Dedifferentiated amniotic fluid mesenchymal stem cell (primary cell): ENCODE results near the gene SMCHD1.
A peak's percentile ranks its signal among the peaks of the same experiment; 100 is the strongest.
"Not testable (repeated sequence)": the region's sequence is repeated elsewhere in the genome, so short reads cannot be mapped to it uniquely, and the experiment has no call there.

Experiments used
- DNase-seq: peaks from one replicate; pipeline ENCODE4 v3.0.0-alpha.2; 2016; ENCODE audit errors: extremely low spot score

SMCHD1 gene

GRCh38 chr18:2657788-2658458, 2.4 kb downstream of the SMCHD1 start:
- DNase-seq = peak; percentile 86

DNA sequence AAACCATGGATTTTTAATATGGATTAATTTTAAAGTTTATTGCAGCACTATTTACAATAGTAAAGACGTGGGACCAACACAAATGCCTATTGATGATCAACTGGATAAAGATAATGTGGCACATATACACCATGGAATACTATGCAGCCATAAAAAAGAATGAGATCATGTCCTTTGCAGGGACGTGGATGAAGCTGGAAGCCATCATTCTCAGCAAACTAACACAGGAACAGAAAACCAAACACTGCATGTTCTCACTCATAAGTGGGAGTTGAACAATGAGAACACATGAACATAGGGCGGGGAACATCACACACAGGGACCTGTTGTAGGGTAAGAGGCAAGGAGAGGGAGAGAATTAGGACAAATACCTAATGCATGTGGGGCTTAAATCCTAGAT, 5.3 kb downstream of the SMCHD1 start:
- DNase-seq = not testable (repeated sequence)

DNA sequence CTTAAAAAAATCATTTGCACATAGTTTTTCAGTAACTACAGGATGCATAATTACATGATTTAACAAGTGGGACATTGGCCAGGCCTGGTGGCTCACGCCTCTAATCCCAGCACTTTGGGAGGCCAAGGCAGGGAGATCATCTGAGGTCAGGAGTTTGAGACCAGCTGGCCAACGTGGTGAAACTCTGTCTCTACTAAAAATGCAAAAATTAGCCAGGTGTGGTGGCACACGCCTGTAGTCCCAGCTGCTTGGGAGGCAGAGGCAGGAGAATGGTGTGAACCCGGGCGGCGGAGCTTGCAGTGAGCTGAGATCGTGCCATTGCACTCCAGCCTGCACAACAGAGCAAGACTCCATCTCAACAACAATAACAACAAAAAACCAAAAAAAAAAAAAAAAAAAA, 6.8 kb downstream of the SMCHD1 start:
- DNase-seq = not testable (repeated sequence)

DNA sequence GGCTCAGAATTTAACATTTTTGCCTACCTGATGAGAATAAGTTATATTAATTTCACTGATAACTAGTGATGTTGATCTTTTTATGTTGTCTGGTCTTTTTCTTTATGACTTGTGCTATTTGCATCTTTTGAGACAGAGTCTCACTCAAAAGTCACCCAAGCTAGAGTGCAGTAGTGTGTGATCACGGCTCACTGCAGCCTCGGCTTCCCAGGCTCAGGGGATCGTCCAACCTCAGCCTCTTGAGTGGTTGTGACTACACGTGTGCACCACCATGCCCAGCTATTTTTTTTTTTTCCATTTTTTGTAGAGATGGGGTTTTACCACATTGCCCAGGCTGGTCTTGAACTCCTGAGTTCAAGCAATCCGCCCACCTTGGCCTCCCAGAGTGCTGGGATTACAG, 7.5 kb downstream of the SMCHD1 start:
- DNase-seq = no peak

- DNase-seq = no peak
Measured at GRCh38 chr18:2672410-2672809, 16.9 kb downstream of the SMCHD1 start.

DNA sequence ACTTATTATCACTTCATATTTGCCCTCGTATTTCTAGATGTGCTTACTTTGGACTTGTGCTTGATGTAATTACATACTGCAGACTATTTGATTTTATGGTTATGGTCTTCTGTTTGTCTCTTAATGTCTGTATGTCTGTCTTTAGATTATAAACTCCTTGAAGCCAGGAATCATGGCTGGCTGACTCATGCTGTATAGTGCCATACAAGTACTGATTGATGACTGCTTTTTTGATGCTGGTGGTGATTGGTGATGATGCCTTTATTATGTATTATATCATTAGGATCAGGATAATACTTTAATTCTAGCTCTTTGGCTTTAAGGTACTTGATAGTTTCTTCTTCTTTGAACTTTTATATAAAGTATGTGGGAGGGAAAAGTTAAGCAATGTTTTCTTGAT, 17.3 kb downstream of the SMCHD1 start:
- DNase-seq = no peak

- DNase-seq = not testable (repeated sequence)
Measured at GRCh38 chr18:2678933-2679332, 23.4 kb downstream of the SMCHD1 start.

DNA sequence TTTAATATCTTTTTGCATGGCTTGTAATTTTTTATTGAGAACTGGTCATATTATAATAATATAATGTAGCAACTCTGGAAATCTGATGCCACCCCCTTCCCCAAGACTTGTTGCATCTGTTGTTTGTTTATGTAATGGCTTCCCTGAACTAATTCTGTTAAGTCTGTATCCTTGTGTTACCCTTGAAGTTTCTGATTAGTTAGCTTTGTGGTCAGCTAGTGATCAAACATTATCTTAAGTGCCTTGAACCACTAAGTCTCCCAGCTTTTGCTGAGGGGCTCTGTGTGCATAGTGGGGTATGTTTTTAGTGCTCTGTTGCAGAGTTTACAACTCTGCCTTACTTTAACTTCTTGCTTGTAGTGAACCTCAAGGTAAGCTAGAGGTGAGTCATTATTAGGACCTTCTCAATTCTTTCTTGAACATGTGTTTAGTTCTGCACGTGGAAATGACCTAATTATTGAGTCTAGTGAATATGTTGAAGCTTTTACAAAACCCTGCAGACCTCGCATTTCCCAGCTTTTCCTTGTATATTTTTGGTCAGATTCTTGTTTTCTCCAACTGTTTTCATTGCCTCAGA, 24.8 kb downstream of the SMCHD1 start:
- no peak for DNase-seq

DNA sequence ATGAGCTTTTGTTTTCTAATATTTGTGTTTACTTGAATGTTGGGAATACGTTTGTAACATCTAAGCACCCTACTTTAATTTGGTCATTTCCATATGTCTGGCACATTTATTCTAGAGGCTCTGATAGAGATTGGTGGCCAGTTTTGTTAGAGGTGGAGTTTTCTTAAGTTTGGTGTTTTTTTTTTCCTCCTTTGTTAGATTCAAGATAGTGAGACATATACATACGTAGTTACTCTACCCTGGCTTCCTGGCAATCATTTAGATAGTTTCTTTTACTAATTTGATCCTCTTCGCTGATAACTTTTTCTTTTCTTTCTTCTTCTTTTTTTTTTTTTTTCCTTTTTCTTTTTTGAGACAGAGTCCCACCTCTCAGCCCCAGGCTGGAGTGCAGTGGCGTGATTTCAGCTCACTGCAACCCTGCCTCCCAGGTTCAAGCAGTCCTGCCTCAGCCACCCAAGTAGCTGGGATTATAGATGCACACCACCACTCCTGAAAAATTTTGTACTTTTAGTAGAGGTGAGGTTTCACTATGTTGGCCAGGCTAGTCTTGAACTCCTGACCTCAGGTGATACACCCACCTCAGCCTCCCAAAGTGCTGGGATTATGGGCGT, 26.6 kb downstream of the SMCHD1 start:
- no peak for DNase-seq

GRCh38 chr18:2683055-2683454, 27.5 kb downstream of the SMCHD1 start:
- DNase-seq = no peak

DNA sequence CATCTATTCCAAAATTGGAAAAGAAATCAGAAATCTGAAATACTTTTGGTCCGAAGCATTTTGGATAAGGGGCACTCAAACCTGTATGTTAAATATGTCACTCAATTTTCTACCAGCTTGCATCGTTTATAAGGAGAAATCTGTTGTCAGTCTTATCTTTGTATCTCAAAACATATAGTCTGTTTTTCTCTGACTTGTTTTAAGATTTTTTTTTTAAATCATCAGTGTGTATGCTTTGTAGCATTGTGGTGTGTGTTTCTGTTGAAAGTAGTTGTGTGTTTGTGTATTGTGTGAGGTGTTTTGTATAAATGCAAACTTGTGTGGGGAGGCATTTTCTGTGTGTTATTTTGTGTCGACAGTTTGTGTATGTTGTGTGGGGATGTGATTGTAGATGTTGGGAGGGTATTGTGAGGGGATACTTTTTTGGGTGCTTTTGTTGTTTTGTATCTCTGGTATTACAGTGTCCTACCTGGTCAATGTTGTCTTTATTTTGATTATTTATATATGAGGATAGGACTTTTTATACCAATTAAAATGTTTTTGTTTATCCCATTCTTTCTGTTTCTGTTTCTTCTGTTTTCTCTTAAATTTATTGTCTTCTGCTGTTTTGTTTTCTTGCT, 30.9 kb downstream of the SMCHD1 start:
- no peak for DNase-seq

DNA sequence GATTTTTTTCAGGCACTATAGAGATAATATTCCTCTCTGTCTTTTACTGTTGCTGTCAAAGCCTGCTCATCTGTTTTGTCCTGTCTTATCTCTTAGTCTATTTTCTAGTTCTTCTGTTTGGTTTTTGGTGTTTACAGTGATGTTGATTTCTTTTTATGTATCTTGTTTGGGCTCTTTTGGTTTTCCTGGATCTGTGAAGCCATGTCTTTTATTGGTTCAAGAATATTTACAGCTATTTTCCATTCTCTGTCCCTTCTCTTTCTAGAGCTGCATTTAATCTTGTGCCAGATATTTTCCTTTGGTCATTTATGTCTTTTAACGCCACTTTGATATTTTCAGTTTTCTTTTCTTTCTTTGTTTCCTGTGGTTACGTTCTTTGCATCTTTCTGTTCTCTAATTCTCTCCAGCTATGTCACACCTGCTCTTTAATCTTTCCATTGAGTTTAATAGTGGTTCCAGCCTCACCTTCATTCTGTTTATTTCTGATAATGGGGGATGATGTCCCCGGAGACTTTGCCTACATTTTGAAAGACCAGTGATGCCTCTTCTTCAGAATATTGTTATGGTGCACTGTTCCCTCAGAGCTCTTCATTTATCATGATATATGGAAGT, 32.0 kb downstream of the SMCHD1 start:
- DNase-seq = no peak

DNA sequence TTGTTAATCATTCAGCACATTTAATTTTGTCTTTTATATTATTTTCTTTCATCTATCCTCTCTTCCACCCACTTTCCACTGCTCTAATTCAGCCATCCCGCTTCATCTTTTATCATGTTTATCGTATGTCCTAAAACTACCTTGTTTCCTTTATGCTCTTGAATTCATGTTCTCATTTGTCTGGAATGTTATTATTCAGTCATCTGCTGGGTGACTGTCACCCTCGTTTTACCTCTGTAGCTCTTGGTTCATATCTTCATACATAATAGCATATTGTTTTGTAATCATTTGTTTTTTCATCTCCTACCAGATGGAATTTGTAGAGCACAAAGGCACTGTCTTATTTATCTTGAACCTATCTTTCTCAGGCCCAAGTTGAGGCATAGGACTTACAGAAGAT, 37.0 kb downstream of the SMCHD1 start:
- no peak for DNase-seq

DNA sequence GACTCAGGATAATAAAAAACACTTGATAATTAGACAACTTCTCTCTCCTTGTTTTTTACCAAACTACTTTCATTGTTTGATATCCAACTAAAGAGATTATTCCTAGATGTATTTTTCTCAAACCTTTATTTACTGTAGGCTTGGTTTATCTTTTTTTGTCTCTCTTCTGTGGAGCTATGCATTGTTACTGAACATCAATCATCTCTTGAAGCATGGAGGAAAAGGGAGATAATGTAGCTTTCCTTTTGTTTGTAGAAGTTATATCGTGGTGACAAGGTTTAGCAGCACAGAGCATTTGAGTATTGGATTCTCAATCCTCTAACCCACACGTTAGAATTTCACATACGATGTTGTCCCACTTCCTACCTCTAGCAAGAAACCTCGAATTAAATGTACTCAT, 41.7 kb downstream of the SMCHD1 start:
- no peak for DNase-seq

- no peak for DNase-seq
Measured at GRCh38 chr18:2699001-2699400, 43.5 kb downstream of the SMCHD1 start.

- no peak for DNase-seq
Measured at GRCh38 chr18:2704541-2704940, 49.0 kb downstream of the SMCHD1 start.

DNA sequence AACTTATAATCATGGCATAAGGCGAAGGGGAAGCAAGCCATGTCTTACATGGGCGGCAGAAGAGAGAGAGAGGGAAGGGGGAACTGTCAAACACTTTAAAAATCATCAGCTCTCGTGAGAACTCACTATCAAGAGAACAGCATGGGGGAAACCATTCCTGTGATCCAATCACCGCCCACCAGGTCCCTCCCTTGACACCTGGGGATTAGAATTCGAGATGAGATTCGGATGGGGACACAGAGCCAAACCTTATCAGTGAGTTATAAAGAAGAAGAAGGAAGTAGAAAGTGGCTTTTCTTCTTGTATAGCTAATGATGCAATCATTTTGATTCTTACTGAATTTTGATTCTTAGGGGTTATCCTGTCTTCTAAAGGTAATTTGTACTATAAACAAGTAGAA, 51.4 kb downstream of the SMCHD1 start:
- DNase-seq = no peak

GRCh38 chr18:2707551-2708168, 52.1 kb downstream of the SMCHD1 start:
- no peak for DNase-seq

DNA sequence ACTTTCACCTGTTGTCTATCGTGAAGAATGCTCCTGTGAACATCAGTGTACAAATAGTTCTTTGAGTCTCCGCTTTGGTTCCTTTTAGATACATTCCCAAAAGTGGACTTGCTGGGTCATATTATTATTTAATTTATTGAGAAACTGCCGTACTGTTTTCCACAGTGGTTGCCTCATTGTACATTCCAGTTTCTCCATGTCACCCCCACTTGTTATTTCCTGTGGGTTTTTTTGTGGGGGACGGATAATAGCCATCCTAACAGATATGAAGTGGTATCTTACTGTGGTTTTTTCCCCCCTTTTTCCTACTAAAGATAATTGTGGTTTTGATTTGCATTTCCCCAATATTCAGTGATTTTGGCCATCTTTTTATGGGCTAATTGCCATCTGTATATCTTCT, 53.8 kb downstream of the SMCHD1 start:
- DNase-seq = no peak

GRCh38 chr18:2714140-2714539, 58.6 kb downstream of the SMCHD1 start:
- no peak for DNase-seq

- no peak for DNase-seq
Measured at GRCh38 chr18:2715990-2716389, 60.5 kb downstream of the SMCHD1 start.
